HG03558 (cell line): ENCODE measurements around the gene EYA3.

Source experiments
- ATAC-seq: cut with Tn5 transposase; IDR thresholded peaks from one replicate; pipeline ENCODE4 v1.9.1; 2021; ENCODE audit warnings: moderate number of reproducible peaks; ENCODE audit not compliant: unreplicated experiment; ENCODE audit errors: extremely low read depth

The EYA3 gene, protein sequence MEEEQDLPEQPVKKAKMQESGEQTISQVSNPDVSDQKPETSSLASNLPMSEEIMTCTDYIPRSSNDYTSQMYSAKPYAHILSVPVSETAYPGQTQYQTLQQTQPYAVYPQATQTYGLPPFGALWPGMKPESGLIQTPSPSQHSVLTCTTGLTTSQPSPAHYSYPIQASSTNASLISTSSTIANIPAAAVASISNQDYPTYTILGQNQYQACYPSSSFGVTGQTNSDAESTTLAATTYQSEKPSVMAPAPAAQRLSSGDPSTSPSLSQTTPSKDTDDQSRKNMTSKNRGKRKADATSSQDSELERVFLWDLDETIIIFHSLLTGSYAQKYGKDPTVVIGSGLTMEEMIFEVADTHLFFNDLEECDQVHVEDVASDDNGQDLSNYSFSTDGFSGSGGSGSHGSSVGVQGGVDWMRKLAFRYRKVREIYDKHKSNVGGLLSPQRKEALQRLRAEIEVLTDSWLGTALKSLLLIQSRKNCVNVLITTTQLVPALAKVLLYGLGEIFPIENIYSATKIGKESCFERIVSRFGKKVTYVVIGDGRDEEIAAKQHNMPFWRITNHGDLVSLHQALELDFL

DNA sequence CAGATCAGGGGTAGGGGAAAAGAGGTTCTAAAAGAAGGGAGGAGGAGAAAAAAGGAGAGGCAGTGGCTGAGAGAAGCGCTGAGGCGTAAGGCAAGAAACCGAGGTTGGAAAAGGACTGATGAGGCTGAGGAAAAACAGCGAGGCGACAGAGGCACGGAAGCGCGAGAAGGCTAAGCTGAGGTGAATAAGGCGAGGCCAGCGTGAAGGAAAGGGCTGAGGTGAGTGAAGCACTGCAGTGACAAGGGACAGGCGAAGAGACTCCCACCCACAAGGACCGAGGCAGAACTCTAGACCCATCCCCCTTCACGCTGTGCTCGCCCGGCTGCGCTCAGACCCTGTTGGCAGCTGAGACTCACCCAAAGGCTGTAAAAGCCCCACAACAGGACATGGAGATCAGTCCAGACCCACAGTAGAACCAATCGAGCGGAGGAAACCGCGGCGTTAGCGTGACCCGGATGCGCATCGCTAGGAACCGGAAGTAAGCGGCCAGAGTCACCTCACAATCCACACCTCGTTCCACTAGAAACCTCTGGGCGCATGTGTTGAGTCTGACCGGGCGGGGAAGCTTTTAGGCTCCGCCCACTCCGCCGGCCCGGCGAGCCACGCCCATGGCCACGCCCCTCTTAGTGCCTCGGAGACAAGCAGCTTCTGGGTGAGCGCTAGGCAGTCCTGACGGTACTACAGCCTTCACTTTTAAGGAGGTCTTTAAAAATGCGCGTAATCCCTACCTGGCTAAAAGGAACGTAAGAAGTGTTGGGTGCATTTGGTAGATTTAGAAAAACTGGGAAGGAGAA, at the start of gene EYA3:
Gene EYA3, minus strand, starts transcription at position 443 of the 794 bp plus-strand sequence. CDS start 30,584 bp downstream, outside the sequence.
- ATAC-seq, result peak; percentile 81

DNA sequence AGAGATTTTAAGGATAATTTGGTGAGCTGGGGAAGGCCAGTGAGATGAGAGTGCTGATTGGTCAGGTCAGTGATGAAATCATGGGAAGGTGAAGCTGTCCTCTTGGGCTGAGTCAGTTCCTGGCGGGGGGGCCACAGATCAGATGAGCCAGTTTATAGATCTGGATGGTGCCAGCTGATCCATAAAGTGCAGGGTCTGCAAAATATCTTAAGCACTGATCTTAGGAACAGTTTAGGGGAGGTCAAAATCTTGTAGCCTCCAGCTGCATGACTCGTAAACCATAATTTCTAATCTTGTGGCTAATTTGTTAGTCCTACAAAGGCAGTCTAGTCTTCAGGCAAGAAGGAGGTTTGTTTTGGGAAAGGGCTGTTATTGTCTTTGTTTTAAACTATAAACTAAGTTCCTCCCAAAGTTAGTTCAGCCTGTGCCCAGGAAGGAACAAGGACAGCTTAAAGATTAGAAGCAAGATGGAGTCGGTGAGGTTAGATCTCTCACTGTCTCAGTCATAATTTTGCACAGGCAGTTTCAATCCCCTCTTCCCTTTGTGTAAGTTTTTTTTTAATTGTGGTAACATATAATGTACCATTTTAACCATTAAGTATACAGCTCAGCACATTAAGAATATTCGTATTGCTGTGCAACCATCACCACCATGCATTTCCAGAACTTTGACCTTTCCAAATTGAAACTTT, 48.7 kb upstream of the EYA3 start:
- ATAC-seq, result no peak

DNA sequence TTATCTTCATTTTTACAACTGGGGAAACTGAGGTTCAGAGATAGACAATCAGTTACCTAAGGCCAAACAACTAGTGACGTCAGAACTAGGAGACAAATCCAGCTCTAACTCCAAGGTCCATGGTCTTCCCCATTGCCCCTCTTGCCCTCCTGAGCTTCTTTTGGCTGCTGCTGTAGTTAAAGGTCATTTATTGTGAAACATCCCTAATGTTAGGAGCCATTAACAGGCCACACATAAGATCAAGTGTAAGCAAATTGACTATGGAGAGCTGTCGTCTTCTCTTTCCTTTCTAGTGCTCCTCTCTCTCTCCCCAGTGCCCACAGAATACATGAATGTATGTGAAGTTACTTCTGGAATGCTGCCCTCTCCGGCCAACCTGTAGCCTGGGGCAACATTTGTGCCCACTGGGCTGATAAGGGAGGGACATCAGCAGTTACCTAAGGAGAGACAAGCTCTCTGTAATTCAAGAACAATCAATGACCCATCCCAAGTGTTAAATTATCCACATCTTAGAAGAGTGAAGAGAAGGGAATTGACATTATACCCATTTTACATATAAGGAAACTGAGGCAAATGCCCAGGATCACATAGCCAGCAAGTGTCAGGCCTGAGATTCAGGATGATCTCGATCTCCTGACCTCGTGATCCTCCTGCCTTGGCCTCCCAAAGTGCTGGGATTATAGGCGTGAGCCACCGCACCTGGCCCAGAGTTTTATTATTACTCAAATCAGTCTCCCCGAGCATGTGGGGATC, 47.9 kb upstream of the EYA3 start:
- no peak for ATAC-seq

DNA sequence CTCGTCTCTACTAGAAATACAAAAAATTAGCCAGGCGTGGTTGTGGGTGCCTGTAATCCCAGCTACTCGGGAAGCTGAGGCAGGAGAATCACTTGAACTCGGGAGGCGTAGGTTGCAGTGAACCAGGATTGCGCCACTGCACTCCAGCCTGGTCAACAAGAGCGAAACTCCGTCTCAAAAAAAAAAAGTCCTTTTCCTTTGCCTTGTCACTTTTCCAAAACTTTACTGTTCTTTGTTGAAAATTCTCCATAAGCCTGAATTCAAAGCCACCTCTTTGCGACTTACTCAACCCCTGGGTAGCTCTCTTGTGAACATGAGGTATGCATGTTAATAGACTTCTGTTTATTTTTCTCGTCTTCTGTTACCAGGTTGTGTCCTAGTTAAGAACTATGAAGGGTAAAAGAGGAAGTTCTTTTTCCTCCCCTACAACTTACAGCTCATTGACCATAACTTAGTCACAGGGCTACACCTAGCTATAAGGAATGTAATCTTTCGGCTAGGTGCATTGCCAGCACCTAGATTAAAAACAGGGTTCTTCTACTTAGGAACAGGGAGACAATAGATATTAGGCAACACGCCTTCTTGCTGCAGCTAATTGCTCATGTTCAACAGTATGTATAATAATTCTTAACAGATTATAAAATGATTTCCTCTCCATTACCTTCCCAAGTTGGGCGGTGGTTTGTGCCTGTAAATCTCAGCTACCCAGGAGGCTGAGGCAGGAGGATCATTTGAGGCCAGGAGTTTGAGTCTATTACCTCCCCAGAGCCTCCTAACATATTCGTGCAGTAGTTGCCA, 47.2 kb upstream of the EYA3 start:
- no peak for ATAC-seq

DNA sequence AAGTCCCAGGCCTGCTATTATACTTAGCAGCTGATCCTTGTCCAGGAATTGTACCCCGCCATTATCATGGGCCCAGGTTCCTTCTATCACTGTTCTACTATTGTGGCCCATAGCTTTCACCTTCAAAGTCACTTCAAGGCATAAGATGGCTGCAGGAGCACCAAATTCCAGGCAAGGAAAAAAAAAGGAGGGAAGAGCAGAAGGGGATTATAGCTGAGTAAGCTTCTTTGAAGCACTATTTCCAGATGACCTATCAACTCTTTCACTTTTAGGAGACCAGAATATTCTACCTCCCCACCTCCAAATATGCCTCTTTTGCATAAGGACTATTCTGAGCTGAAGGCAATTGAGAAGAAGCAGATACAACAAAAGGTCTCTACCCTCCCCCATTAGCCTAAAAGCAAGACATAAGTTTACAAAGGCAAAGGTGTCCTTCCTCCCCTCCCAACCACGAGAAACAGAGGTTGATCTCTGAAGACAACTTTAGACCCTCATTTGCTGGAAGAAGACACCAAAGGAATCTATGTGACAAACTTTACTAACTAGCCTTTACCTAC, 46.3 kb upstream of the EYA3 start:
- ATAC-seq, result no peak

DNA sequence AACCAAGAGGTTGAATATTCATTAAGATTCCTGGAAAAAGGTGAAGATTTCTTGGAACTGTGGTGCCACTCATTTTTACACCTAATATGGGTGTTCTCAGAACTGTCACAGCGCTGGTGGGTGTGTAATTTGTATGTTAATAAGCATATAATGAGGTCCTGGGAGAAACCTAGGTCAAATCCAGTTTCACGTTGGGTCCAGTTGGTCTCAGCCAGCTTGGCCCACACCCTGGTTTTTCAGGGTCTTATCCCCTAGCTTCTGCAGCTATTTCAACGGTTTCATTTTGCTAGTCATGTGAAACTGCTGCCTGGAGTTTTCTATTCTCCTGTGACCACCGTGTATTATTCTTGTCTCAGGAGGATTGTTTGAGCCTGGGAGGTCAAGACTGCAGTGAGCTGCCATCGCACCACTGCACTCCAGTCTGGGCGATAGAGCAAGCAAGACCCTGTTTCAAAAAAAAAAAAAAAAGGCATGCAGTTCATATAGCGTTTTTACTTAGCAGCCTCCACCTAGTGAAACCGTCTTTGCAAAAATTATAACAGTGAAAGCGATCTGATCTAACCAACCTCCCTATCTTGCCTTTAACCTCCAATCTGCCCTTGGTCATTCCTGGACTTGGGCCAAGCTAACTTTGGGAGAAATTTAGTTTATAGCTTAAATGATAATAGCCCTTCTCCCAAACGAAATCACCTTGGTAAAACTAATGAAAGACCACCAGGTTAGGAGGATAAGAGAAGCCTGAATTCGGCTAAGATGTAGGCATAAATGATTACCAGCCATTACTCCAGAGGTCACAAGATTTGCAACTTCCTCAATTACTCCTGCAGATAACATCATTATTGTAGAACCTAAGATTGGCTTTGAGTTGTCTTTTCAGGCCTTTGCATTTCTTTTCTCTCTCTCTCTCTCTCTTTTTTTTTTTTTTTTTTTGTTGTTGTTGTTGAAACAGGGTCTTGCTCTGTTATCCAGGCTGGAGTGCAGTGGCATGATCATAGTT, 44.1 kb upstream of the EYA3 start:
- ATAC-seq, result no peak

DNA sequence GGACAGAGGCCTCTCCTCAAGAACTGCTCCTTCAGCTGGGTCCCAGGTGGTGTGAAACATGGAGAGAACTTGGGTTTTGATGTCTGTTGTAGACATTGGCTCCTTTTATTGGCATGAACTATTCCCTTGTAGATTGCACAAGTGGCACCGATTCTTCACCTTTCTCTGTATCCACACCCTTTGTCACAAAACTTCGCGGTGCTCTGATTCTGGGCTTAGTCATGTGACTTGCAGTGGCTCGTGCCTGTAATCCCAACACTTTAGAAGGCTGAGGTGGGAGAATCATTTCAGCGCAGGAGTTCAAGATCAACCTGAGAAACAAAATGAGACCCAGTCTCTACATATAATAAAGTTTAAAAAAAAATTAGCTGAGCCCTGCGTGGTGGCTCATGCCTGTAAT, 42.5 kb upstream of the EYA3 start:
- ATAC-seq, result no peak

DNA sequence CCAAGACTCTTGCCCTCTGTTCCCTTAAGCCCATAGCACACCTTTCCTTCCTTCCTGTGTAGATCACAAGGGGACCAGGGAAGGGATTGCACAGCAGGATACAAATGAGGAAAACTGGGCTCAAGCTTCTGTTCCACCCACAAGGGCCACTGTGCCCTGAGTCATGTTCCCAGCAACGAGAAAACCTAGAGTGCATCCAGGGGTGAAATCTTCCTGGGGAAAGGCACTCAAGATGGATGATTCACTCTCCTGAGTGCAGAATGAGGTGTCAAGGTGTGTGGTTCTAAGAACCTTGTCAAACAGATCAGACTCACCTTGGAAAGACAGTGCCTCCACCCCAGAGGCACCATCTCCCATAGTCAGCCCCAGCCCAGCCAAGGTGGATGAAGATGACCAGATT, 40.7 kb upstream of the EYA3 start:
- no peak for ATAC-seq

DNA sequence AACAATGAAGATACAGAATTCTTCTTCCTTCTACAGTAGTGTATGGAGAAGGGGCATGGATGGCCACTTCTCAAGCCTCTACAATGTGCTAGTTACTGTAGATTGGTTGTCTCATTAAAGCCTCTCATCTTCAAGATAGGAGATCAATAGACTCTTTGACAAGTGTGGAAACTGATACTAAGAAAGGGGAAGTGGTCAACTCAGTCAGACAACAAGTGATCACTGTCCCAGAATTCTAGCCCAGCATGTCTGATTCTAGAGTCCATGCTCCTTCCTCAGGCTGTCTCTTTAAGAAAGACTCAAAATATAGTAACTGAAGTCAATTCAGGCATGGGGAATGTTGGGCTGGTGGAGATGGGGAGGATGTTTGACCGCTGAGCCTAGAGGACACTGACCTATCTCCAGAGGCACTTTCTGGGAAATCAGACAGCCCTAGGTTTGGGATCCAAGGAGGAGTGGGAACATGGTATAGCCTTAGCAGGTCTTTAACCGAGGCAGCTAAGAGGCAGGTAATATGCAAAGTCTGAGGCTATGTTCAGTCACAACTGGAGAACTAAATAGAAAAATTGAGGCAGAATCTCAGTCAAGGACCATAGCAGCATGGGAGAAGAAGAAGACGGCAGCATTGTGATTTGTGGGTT, 39.3 kb upstream of the EYA3 start:
- no peak for ATAC-seq

DNA sequence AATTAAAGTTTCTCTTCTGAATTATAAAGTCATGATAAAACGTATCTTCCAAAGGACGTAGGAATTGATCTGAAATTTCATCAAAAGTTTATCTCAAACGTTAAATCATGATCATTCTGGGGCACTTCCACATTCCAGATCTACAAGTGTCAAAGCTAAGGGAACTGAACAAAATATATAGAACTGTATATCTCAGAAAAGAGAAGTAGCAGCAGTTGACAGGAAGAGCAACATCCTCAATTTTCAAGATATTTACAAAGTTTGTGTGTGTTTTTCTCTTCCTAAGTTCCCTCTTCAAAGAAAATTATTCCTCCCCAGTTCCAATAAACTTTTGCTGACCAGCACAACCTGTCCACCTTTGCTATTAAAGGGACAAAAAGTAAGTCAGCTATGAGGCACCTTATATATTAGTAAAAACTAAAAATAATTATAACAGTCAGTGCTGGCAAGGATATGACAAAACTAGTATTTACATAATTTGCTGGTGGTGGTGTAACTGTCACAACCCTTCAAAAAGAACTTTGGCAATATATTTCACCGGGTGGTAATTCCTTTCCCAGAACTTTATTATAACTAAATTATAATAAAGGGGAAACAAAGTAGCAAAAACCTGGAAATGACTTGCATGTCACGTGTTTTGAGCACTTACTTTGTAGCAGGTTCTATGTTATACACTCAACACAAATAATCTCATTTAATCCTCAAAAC, 38.5 kb upstream of the EYA3 start:
- ATAC-seq, result no peak

DNA sequence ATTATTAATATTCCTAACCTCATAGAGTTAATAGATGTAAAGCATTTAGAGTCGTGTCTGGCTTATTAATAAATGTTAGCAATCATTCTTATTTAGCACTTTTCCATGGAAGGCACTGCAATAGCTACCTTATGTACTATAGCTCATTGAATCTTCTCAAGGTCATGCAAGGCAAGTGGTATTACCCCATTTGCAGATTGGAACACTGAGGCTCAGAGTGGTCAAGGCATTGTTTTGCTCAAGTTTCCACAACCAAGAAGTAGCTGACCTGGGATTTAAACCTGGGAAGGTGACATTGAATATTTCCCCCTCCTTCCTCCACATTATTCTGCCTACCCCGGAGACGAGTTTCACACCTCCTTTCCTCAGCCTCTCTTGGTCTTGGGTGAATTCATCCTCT, 37.8 kb upstream of the EYA3 start:
- no peak for ATAC-seq

DNA sequence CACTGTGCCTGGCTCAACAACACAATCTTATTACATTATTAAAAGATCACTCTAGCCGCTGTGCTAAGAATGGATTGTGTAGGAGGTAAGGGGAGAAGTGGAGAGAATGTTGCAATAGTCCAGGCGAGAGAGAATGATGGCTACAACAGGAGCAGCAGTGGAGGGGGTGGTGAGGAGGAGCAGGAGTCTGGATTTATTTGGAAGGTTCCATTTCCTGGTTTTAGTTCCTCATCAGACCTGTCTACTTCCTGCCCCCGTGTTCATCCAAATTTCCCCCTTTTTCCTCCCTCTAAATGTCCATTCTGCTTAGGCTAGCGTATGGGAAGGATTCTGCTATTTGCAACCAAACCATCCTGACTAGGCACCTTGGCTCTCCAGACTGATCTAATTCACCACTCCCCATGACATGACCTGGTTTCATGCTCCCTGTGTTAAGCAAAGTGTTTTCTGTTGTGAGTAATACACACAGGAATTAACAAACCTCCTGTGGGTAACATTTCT, 35.1 kb upstream of the EYA3 start:
- no peak for ATAC-seq

DNA sequence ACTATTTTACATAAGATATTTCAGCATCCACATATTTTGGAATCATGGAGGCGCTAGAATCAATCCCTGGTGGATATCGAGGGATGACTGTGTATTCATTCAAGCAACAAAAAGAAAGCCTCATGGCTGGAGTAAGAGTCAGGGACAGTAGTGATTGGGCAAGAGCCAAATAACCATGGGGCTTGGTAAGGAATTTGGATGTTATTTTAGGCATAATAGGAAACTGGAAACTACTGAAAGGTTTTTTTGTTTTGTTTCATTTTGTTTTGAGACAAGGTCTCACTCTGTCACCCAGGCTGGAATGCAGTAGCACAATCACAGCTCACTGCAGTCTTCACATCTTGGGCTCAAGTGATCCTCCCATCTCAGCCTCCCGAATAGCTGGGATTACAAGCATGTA, 33.8 kb upstream of the EYA3 start:
- no peak for ATAC-seq

DNA sequence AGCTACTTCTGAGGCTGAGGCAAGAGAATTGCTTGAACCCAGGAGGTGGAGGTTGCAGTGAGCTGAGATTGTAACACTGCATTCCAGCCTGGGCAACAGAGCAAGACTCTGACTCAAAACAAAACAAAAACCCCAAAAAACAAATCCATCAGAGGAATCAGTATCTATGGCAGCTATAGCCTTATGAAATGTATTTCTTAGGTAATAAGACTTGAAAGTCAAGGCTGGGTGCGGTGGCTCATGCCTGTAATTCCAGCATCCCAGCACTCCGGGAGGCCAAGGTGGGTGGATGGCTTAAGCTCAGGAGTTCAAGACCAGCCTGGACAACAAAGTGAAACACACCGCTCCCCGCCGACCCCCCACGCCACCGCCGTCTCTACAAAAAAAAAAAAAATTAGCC, 31.1 kb upstream of the EYA3 start:
- ATAC-seq, result no peak

DNA sequence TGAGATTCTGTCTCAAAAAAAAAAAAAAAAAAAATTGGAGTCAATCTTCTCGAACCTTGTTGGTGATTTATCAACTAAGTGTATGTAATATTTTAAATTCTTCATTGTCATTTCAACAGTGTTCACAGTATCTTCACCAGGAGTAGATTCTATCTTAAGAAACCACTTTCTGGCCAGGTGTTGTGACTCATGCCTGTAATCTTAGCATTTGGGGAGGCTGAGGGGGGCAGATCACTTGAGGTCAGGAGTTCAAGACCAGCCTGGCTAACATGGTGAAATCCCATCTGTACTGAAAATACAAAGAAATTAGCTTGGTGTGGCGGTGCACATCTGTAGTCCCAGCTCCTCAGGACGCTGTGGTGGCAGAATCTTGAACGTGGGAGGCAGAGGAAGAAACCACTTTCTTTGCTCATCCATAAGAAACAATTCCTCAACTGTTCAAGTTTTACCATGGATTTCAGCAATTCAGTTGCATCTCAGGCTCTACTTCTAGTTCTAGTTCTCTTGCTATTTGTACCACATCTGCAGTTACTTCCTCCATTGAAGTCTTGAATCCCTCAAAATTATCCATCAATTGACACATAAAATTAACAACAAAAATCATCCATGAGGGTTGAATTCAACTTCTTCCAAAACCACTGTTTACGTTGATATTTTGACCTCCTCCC, 30.4 kb upstream of the EYA3 start:
- ATAC-seq, result no peak

DNA sequence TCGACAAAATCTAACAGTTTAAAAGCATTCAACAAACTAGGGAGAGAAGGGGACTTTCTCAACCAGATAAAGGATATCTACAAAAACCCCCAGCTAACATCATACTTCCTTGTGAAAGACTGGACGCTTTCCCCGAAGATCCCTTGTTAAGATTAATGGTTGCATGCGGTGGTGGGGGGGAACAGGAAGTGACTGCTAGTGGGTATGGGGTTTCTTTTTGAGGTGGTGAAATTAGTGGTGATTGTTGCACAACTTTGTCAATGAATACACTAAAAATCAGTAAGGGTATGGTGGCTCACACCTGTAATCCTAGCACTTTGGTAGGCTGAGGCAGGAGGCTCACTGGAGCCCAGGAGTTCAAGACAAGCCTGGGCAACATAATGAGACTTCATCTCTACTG, 26.9 kb upstream of the EYA3 start:
- no peak for ATAC-seq
